ENCODE measurements around the gene CADM2.
A peak's percentile ranks its signal among the peaks of the same experiment; 100 is the strongest.
"Not testable (repeated sequence)": the region's sequence is repeated elsewhere in the genome, so short reads cannot be mapped to it uniquely, and the experiment has no call there.

Gene CADM2

DNA sequence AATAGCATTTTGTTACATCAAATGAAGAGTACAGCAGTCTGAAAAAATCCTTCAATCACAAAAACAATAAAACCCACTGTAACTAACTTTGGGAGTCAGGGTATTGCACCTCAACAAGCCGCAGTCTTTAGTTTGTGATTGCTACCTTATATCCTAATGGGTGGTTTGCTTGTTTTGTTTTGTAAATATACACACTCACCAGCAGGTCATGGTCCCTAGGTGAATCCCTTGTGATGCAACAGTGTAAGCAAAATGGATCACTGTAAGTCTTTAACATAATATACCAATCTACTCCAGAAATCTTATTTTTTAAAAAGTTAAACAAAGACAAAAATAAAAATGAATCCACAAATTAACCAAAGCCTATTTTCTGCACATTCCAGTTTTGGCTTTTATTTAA, 749.5 kb downstream of the CADM2 start:
- DNase-seq, result not testable (repeated sequence)

DNA sequence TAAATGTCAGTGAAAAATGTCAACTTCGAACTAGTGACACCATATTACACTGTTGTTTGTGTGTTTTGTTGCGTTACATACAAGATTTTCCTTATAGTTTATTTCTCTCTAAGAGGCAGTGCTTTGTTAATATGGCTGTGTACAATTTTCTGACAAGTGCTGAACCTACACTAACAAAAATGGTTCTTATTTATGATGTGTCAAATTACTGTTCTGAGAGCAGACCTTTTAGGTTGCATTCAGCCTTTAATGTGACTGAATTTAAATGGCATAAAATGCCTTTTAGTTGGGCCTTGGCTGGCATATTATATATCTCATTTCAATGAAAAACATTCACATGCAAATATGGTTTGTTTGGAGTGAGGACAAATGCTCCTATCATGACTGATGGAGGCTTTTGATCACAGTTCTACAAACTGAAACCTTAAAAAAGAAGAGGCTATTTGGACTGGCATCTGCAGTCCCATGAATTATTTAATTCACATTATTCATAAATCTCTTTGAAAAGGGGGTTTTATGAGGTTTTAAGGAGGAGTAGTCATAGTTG, 750.6 kb downstream of the CADM2 start:
- DNase-seq, result no peak

DNA sequence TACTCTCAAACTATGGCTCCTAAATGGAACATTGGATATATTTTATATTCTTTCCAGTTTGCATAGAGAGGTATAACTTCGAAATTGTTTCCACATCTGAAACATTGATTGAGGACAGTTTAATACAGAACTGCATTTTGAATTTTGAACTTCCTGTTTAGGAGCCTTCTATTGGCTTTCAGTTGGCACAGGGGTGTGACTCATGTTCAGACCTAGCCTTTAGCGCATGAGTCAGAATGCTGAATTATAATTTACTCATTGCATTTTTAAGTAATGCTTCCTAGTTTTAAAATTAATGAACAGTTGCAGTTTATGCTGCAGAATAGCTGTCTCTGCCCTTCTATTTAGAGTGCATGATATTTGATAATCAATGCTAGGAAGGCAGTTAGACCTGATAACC, 751.7 kb downstream of the CADM2 start:
- no peak for DNase-seq

DNA sequence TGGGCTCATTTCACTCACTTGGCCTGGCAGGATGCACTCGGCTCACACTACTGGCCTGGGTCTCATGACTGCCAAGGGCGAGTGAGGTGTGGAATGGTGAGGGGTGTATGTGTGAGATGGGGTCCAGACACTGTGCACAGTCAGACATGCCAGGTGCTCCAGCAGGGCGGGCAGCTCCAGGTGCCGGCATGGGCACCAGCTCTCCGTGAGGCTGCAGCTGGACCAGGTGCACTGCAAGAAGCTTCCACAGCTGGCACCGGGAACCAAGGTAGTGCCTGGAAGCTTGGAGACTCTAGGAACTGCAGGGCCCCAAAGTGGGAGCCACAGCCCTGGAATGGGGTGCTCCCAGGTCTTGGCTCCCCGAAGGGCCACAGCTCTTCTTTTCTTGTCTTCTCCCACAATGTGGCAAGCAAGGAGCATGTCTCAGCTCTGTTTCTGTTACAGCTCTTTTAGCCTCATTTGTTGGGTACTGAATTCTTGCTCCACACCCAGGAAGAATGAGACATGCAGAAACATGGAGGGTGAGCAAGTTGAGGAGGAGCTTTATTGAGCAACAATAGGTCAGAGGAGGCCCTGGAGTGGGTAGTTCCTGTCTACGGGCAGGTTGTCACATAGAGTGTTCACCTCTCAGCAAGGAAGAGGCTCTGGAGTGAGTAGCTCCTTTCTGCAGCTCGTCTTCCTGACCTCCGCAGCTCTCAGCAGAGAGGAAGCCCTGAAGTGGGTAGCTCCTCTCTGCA, 762.8 kb downstream of the CADM2 start:
- no peak for DNase-seq

DNA sequence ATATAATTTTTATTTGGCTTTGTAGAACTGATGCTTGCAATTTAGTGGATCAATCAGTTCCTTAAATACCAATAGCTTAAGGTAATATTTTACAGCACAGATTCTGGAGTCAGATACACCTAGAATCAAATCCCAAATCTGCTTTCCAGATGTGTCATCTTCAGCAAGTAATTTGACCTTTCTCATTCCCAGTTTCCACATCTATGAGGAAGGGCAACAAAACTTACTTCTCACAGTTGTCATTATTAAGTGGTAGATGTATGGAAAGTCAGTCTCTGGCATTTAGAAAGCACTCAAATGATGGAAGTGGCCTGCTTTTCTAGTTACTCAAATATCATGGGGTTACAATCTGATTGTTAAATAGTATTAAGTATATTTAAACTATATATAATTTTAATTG, 767.0 kb downstream of the CADM2 start:
- no peak for DNase-seq

DNA sequence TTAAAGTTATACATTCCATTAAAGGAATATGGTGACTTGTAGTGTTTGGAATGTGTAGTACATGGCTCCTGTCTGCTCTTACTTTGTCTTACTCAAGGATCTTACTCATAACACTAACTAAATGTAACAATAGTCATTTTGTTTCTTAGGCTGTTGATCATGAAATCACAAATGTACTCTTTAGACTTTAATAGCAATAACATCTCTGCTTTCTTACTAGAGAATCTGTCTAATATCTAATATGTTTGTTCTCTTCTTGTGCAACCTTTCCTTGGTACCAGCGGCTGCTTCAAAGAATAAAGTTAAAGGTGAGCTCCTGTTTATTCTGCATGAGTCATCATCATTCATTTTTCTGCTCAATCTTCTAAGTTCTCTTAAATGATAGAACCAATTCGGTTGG, 767.5 kb downstream of the CADM2 start:
- DNase-seq, result no peak

DNA sequence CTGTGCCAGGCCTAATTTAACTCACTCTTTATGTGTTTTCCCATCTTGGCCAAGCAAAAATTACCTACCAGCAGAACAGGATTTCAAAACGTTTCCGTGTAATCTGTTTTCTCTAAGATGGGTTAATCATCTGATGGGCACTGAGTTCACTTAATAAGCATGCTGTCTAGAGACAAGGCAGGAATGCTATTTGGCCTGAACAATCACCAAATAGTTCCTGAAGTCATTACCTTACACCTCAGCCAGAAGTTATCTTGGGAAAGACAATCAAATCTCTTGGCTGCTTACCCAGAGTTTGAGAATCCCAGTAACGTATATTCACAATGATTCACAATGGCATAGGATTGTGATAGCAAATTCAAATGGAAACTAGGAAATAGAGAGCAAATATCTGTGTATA, 779.1 kb downstream of the CADM2 start:
- DNase-seq, result no peak

DNA sequence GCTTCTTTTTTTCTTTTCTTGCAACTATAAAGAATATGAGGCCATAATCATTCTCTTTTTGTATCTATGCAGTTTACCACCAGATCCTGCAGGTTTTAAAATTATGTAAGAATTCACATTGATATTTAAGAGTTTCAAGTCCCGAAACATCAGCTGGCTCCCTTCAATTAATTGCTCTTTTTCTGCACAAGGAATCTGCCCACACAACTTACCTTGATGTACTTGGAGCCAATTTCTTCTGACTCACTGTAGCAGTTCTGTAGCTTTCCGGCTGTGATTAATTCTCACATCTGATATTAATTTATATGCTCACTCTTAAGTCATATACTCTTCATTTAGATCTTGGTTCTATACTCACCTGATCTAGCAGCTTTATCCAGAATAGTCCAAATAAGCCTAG, 781.8 kb downstream of the CADM2 start:
- no peak for DNase-seq

DNA sequence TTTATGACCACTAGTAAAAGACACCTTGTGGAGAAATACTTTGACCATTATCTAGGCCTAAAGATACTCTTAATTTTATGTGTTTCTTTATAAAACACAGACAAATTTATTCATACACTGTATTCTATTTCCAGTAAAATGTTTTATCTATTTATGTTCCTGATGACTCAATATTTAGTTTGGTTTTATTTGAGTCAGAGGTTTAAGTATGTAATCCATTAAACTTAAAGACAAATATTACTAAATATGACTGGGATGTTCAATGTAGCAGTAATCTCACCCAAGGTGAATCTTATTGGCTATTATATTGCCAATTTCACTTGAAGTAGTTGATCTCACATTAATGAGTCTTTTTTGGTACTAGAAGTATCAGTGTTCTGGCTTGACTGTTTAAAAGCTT, 799.7 kb downstream of the CADM2 start:
- DNase-seq, result no peak

DNA sequence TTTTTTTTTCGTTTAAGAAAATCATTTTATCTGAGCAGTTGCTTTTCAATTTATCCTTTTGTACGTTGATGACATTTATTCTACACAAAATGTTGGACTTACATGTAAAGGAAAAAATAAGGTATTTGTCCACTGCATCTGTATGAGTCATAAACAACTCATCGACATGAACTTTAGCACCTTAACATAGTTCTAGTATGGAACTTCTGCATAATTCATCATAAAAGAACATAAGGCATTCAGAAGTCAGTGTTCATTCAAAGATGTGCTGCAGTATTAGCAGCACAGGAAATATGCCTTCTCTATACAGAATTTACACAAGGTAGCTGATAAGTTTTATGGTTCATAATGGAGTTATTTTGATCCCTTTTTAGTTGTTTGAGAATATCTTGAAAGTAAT, 801.6 kb downstream of the CADM2 start:
- no peak for DNase-seq

DNA sequence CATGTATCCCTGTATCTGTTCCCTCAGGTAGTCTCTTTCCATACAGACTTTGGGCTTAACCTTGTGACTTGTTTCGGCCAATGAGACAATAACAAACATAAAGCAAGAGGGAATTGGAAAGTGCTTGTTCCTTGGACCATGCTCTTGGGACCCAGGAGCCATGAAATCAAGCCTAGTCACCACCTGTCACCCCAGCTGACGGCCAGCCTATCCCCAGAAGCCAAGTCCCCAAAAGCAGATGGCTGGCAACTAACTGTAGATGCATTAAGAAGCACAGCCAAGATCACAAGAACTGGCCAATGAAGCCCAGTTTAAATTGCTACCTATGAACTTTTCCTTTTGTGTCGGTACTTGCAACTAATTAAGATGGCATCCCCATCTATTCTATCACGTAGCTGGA, 822.0 kb downstream of the CADM2 start:
- no peak for DNase-seq

DNA sequence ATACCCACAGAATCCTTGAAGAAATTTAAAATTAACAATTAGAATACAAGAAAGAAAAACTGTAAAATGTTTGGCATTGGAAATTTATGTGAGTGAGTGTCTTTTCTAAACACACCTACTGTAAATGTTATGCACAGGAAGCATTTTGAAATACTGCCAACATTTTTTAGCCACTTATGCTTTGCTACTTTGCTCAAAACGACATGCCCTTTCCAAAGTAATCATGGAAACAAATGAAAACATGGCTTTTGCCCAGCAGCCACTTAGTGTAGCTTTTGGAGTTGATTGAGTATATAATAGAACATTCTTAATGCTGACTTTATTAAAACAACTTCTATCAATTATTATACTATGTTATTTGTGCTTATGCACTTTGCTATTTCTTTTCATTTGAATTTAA, 823.0 kb downstream of the CADM2 start:
- DNase-seq, result no peak

DNA sequence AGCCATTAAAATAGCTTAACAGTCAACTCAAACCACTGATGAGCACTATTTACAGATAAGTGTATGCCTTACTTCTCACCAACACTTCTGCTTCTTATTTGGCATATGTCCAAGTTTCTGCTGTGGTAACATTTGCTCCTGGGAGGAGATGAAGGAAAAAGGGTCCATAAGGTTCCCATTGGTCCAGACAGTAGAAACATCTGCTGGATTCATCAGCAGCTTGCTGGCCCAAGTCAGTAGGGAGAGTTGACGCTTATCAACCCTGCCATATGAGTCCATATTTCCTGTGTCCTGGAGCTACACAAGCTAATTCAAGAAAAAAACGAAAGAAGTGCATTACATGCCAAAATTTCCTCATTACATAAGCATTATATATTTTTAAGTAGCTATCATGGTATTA, 824.5 kb downstream of the CADM2 start:
- DNase-seq, result peak; percentile 86

DNA sequence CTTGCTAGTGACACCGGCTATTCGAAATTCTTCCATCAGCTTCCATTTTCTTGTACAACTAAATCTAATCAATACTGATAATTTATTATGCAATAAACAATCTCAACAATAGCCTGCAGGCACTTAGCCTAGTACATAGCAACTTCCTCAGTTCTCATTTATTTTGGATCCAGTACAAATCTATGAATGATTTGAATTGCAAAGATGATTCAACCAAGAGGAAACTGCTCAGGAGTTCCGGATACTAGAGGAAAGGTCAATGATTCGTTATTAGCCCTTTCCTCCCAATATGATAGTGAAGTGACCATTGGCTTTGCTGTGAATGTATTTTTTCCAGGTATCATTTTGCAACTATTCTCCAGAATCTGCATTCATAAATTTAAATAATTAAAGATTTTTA, 827.0 kb downstream of the CADM2 start:
- DNase-seq, result no peak

DNA sequence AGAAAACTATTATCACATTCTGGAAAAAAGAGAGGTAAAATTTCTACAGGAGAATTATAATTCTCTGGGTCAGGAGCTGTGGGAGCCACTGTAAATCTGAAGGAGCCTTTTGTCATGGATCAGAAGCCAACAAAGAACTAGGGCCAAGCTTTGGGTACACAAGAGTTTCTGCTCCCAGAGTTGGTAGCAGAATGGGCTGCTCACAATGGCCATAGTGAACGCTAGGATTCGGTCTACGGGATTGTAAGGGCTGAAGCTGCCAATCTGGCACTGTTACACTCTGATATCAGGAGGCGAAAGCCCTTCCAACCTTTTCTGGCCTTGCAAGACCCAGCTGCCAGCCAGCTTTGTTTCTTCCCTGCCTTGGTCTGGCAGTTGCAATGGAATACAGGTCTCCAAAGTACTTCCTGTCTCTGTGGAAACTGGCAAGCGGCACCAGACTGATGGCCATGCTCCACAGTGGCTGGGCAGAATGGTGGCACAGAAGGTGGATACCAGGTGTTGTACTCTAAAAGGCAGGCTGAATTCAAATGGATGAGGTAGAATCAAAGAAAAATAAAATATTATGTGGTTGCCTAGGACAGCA, 831.7 kb downstream of the CADM2 start:
- no peak for DNase-seq

DNA sequence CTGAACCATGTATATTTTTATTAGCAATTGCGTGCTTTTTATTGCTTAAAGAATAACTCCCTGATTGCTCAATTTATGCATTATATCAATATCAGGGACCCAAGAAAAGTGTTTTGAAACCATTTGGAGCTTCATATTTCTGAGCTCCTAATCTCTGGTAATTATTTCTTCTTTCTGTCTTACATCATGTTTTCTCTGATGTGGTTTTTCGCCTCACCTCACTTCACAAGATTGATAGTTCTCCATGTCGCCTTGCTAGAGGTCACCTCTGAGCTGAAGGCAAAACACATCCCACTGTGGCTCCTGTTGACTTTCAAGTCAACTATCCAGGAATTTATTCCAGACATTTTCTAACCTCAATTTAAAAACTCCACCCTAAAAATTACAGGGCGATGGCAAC, 837.4 kb downstream of the CADM2 start:
- no peak for DNase-seq

DNA sequence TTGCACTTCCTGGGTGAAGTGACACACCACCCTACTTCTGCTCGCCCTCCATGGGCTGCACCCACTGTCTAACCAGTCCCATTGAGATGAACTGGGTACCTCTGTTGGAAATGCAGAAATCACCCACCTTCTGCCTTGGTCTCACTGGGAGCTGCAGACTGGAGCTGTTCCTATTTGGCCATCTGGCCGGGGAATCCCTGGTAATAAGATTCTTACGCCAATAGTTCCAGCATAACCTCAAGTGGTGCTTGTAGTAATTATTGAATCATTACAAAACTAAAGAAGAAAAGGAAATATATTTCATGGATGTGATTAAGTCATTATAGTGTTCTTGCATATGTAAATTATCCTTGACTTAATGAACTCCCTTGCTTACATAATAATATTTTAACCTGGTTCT, 841.9 kb downstream of the CADM2 start:
- no peak for DNase-seq

DNA sequence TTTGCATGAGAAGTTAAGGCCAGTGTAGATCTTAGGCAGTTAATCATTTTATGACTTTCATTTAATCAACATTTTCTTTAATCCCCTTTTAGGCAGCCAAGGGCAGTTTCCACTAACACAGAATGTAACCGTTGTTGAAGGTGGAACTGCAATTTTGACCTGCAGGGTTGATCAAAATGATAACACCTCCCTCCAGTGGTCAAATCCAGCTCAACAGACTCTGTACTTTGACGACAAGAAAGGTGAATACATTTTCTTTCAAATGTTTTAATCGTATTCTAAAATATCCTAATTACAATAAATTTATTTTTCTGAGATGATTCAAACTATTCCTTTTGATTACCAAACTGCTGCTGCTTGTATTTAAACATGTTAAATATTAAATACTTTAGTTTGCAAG, 843.2 kb downstream of the CADM2 start:
- DNase-seq, result peak; percentile 44

DNA sequence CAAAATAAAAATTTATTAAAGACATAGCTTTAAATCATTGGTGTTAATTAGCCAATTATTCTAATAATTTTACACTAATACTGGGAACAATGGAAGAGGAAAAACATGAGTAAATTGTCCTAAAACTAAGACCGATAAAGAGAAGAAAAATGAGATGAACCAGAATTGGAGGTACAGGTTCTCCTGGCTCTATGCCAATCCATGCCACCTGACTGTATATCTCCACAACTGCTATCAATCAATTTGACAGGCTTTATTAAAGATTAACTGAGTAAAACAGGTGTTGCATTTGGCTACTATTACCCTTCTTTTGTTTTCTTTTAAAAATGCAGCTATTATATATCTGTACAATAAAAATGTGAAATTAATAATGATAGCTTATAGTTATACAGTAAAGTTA, 850.0 kb downstream of the CADM2 start:
- DNase-seq, result no peak

DNA sequence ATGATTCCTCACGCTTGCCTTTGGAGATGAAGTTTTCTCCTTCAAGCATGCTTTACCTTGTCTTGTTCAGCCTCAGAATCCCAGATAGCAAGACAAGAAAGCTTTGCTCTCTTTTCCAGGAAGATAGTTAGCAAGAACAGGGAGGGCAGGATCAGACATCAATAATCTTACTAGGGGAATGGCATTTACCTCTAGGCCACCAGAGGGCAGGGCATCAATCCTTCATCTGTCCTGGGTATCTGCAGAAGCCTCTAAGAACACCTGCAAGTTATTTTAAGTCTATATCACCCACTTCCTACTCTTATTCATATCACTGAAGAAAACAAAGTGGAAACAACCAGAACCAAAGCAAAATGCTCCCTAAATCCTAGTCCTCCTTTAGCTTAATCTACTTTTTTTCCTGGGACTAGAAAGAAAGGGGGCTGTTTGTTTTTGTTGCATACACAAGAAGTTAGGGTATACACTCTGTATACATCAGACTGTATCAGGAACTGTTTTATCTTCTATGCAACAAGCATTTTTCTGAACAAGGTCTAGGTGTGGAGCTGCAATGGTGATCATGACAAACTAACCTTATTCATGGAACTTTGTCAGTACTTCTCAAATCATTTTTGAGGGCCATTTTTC, 862.5 kb downstream of the CADM2 start:
- DNase-seq, result peak; percentile 56

DNA sequence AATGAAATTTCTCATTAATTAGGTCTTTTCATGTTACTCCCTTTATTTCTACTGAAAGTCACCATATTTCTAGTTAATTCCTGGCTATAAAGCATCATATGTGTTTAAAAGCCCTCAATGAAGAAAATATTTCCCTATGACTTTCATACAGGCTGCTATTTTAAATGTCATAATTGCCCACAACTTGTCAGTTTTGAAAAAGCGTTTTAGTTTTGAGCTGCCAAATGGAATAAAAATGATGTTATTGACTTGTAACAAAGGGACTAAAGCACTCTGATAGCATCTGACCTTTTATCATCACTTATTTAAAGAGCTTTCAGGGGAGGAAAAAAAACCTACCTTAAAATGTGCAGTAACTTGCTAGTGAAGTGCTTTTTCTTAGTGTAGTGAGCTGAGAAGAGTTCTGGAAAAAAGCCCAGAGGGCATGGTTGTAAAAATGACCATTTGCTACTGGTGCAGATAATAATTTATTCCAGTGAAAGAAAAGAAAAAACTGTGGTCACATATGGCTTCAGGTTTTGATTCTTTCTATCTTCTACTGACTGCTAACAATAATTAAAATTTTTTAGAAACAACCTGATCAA, 877.2 kb downstream of the CADM2 start:
- no peak for DNase-seq

DNA sequence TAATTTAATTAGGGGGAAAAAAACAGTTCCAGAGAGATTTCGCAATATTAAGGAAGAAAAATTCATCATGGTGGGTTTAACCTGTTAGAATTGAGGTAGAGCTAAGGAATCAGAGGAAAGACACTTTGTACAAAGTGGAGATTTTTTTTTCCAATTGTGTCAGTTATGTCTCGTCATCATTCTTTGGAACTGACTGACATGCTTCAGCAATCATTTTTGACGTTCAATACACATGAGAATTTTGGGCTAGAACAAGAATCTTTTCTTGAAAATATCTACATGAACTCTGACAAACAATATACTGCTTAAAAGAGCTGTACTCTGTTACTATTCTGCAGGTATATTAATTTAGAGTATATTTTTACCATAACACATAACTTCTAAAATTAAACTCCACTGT, 878.6 kb downstream of the CADM2 start:
- DNase-seq, result no peak

DNA sequence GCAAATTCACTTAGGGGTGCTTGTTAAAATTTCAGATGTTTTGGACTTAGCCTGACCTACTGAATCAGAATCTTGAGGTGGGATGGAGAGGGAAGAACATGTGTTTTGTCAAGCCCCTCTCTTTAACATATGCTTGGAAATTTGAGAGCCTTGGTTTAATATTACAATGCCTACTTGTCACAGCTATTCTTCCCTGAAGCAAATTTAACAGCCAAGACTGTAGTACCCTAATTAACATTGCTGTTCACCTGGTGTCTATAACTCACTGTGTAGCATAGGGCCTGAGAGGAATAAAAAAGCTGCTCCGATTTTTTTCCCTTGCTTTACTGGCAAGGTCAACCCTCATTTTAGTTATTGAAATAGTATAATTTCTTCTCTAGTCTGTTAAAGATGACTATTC, 880.1 kb downstream of the CADM2 start:
- DNase-seq, result no peak

DNA sequence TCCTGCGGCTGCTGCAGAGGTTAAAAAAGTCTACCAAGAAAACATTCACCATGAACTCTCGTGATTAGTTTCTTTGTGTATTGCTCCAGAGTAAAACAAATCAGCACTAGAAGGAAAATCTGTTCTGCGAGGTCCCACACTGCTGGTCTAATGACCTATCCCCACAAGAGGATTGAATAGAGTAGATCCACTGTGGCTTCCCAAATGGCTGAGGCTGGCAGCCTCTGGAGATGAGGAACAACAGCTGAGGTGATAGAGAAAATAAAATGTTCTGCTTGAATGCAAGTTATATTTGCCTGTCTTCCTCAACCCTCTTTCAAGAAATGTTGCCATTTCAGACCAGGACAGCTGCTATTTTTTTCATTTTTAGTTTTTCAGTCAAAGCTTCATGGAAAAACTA, 883.3 kb downstream of the CADM2 start:
- DNase-seq, result no peak

Data from hematopoietic multipotent progenitor cell treated with erythropoietin and hydrocortisone succinate and interleukin-3 and kit ligand, for 4 days (in vitro differentiated cells).